Measurements from ENCODE around the gene SBSN.

SBSN gene

DNA sequence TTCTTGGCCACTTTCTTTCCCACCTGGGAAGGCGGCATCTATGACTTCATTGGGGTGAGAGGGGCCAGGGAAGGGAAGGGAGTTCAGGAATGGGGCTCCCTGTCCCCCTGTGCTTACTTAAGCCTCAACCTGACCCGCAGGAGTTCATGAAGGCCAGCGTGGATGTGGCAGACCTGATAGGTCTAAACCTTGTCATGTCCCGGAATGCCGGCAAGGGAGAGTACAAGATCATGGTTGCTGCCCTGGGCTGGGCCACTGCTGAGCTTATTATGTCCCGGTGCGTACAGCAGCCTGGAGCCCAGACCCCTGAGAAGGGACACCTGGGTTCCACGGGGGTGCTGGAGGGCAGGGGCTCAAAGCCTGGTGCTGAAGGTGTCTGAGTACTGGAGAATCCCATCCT is 18.4 kb upstream of the SBSN start:
- Mint-ChIP-seq H3K4me1 (peaks cover 30% of the 10 kb centered on the region), H3K27ac (peak overlapping the region; percentile 73), H3K9me3 (no peaks in the 10 kb centered on the region), H3K27me3 (no peaks in the 10 kb centered on the region), H3K4me3 (peak overlapping the region; percentile 89), H3K36me3 (peaks cover 19% of the 10 kb centered on the region)
- DNase-seq (ENCODE audit: low spot score in 2 of 2) (no peak), ATAC-seq (ENCODE audit: low read depth) (no peak)

DNA sequence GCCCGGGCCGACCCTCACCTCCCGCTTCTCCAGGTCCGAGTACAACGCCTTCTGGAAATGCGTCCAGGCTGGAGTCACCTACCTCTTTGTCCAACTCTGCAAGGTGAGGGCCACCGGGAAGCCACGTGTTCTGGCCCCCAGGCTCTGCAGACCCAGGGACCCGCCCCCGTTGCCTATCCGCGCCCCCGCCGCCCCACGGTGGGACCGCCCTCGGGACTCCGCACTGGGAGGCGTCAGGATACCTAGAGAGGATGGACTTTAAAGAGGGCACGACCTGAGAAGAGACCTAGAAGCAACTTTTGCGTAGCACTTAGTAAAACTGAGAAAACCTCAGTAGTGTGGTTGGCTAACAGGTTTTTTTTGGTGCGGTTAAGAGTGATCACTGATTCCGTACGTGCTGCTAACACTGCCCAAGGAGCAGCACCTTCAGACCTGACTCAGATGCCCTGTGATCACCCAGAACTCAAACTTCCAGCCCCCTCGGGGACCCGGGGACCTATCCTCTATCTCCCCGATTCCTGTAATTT is 17.8 kb upstream of the SBSN start:
- H3K27me3 Mint-ChIP-seq = no peaks in the 10 kb centered on the region
- H3K9me3 Mint-ChIP-seq = no peaks in the 10 kb centered on the region
- peaks cover 30% of the 10 kb centered on the region for H3K4me1 Mint-ChIP-seq
- no peak for DNase-seq (ENCODE audit: low spot score in 2 of 2)
- peak overlapping the region; percentile 73 for H3K27ac Mint-ChIP-seq
- peak overlapping the region; percentile 89 for H3K4me3 Mint-ChIP-seq
- peaks cover 18% of the 10 kb centered on the region for H3K36me3 Mint-ChIP-seq
- peak; percentile 30 for ATAC-seq (ENCODE audit: low read depth)

DNA sequence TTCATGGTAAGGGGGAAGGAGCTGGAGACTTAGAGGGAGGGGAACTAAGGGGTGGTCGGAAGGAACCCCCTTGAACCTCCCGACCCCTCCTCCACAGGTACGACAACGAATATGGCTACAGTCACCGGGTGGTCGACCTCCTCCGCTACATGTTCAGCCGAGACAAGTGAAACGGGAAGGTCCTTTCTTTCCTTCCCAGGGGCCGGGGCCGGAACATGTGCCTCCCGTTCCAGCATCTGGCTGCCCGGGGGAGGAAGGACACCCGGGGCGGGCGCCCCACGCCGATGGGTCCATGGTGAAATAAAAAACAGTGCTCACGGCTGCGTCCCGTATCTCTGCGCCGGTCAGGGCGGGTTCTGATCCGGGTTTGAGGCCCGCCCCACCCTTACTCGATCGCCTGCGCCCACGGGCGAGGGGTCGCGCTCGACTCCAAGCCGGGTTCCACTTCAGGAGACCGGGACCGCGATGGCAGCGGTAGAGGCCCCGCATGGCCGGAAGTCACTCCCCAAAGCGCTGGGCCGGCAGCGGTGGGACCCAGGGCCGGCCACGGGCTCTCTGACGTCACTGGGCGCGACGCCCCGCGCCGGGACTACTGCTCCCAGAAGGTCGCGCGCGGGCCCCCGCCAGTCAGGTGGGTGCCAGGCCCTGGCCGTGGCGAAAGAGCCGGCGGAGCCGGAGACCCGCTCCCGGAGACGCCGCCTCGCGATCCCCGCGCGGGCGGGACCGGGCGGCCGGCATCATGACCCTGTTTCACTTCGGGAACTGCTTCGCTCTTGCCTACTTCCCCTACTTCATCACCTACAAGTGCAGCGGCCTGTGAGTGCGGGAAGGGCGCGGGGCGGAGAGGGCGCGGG is 17.1 kb upstream of the SBSN start, which contains the start of gene TMEM147:
TSS of gene TMEM147 (plus strand) at position 626 of the 854 bp plus-strand sequence. CDS start at position 740, 114 bp downstream.
- H3K9me3 Mint-ChIP-seq = no peaks in the 10 kb centered on the region
- H3K27ac Mint-ChIP-seq = peak within 1 kb of the TSS; percentile 73
- H3K27me3 Mint-ChIP-seq = no peaks in the 10 kb centered on the region
- H3K36me3 Mint-ChIP-seq = peaks cover 13% of the 10 kb centered on the region
- ATAC-seq (ENCODE audit: low read depth) (peak; percentile 92), DNase-seq (ENCODE audit: low spot score in 2 of 2) (peak; percentile 69 to 84)
- peak within 1 kb of the TSS; percentile 89 for H3K4me3 Mint-ChIP-seq
- peaks cover 34% of the 10 kb centered on the region for H3K4me1 Mint-ChIP-seq

DNA sequence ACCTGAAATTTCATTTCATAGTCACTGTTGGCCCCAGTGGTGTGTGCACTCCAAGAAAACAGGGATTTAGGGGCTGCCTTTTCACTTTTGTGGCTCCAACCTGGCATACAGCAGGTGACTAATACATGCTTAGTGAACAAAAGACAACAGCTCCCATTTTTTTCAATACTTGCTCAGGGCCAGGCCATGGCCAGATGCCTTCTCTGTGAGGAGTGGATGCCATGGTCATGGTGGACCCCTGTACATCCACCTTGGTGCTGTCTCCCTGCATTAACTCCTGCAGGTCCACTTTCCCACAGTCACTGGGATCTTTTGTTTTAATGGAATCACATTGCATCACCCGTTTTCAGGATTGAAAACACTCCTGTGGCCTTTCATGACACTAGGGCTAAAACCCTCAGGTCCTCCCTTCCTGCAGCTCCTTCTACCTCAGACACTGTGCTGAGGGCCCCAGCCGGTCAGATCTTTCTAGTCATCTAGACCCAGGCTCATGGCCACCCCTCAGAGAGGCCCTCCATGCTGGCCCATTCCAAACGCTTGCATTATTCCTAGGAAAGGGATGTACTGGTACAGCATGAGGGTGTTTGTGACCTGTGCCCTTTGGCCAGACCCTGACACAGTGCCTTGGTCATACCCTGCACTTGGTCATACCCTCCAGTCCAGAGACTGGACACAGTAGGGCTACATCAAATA is 16.1 kb upstream of the SBSN start:
- peak overlapping the region; percentile 89 for H3K4me3 Mint-ChIP-seq
- peak overlapping the region; percentile 73 for H3K27ac Mint-ChIP-seq
- no peaks in the 10 kb centered on the region for H3K9me3 Mint-ChIP-seq
- DNase-seq (ENCODE audit: low spot score in 2 of 2) (no peak), ATAC-seq (ENCODE audit: low read depth) (no peak)
- H3K36me3 Mint-ChIP-seq = peaks cover 11% of the 10 kb centered on the region
- H3K27me3 Mint-ChIP-seq = no peaks in the 10 kb centered on the region
- peaks cover 33% of the 10 kb centered on the region for H3K4me1 Mint-ChIP-seq

DNA sequence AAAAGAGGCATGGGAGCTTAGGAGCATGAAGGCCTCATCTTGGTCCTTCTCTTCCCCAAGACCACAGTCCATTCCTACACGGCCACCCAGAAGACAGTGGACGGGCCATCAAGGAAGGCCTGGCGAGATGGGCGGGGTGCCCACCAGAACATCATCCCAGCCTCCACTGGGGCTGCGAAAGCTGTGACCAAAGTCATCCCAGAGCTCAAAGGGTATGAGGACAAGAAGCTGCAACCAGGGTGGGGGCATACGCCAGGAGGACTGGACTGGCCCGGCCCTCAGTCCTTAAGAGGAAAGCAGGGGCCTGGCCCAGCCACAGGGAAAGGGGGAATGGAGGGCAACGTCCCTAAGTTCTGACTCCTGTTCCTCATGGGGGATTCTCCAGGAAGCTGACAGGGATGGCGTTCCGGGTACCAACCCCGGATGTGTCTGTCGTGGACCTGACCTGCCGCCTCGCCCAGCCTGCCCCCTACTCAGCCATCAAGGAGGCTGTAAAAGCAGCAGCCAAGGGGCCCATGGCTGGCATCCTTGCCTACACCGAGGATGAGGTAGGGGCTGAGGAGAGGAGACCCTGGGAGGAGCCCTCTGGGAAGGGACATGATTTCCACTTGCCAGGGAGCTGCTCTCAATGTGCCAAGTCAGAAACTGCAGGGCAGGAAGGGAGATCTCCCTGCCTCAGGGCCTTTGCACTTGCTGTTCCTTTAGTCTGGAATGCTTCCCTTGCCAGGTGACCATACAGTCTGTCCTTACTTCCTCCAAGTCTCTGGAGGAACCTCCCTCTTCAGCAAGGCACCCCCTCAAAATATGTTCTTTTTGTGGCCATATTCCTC is 15.4 kb upstream of the SBSN start:
- ATAC-seq (ENCODE audit: low read depth) = no peak

DNA sequence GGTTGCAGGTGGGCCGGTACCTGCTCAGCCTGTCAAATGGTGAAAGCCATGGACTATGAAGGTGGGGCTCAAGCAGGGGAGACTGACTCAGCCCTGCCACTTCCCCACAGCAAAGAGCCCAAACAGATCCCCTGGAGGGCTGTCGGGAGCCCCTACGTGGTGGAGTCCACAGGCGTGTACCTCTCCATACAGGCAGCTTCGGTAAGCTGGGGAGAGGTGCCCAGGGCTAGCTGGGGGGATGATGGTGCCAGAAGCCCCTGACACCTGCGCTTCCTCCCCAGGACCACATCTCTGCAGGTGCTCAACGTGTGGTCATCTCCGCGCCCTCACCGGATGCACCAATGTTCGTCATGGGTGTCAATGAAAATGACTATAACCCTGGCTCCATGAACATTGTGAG is 14.1 kb upstream of the SBSN start:
- H3K27ac Mint-ChIP-seq = no peak overlapping the region
- H3K4me1 Mint-ChIP-seq = peaks cover 21% of the 10 kb centered on the region
- ATAC-seq (ENCODE audit: low read depth) (no peak), DNase-seq (ENCODE audit: low spot score in 2 of 2) (no peak)
- no peaks in the 10 kb centered on the region for H3K9me3 Mint-ChIP-seq
- H3K27me3 Mint-ChIP-seq = no peaks in the 10 kb centered on the region
- no peak overlapping the region for H3K4me3 Mint-ChIP-seq
- H3K36me3 Mint-ChIP-seq = peaks cover 3% of the 10 kb centered on the region

More for the DNA sequence above, 15.4 kb upstream of the SBSN start:
- Mint-ChIP-seq H3K9me3 (no peaks in the 10 kb centered on the region), H3K27ac (no peak overlapping the region), H3K36me3 (peaks cover 7% of the 10 kb centered on the region), H3K27me3 (no peaks in the 10 kb centered on the region), H3K4me3 (no peak overlapping the region), H3K4me1 (peaks cover 25% of the 10 kb centered on the region)
- no peak for DNase-seq (ENCODE audit: low spot score in 2 of 2)

DNA sequence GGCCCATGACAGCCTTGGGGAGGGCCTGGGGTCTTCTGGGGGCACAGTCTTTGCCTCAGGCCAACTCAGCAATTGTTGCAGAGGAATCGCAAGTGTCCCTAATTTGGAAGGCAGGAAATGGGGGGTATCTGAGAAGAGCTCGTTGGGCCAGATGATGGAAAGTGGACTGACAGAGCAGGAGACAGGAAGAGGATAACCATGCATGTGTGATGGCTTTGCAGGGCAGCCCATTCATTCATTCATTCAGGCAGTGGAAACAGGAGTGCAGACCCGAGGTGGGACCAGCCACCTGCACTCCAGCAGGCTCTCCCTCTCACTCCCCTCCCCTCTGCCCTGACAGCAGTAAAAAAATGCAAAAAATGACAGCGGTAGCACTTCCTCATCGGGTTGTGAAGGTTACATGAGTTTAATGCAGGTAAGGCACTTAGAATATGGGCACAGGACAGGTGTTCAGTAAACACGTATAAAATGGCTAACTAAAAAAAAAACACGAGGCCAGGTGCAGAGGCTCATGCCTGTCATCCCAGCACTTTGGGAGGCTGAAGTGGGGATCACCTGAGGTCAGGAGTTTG is 12.3 kb upstream of the SBSN start:
- ATAC-seq (ENCODE audit: low read depth) (peak; percentile 31), DNase-seq (ENCODE audit: low spot score in 2 of 2) (no peak)
- Mint-ChIP-seq H3K27me3 (no peaks in the 10 kb centered on the region), H3K36me3 (no peaks in the 10 kb centered on the region), H3K27ac (no peak overlapping the region), H3K4me1 (peaks cover 12% of the 10 kb centered on the region), H3K4me3 (no peak overlapping the region), H3K9me3 (no peaks in the 10 kb centered on the region)

DNA sequence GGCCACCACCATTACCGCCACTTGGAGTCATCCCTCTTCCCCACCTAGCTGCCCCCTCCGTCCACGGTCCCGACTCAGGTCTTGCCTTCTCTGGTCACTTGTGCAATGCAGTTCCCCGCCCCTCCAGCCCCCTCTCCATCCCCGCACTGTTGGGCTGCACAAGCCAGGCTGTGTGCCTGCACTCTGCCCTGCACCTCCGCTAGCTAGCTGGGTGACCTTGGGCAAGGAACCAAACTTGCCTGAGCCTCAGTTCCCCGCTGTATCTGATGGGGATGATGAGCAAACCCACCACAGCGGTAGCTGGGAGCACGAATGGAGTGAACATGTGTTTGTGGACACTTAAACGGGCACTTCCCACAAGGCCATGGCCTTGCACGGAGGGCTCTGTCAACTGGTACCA is 11.7 kb upstream of the SBSN start:
- ATAC-seq (ENCODE audit: low read depth) = no peak
- H3K9me3 Mint-ChIP-seq = no peaks in the 10 kb centered on the region
- no peaks in the 10 kb centered on the region for H3K27me3 Mint-ChIP-seq
- no peaks in the 10 kb centered on the region for H3K36me3 Mint-ChIP-seq
- peaks cover 11% of the 10 kb centered on the region for H3K4me1 Mint-ChIP-seq
- no peak overlapping the region for H3K4me3 Mint-ChIP-seq
- DNase-seq (ENCODE audit: low spot score in 2 of 2) = no peak
- no peak overlapping the region for H3K27ac Mint-ChIP-seq

DNA sequence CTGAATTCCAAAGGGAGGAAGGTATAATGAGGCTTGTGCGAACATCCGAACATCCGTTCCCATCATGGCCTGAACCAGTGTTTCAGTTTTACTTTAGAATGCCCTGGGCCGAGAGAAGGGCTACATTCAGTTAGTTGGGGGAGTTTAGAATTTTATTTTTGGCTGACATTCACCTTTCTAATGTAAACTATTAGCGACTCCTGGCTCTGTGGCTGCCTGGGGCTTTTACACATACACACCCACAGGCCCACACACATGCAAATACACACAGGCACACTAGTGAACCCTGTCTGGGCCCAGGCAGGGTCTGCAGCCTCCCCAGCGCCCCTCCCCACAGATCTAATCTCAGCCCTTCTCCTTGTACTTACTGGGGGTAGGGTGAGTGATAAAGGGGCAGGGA is 11.2 kb upstream of the SBSN start:
- H3K4me3 Mint-ChIP-seq = no peak overlapping the region
- ATAC-seq (ENCODE audit: low read depth) (no peak), DNase-seq (ENCODE audit: low spot score in 2 of 2) (no peak)
- no peaks in the 10 kb centered on the region for H3K27me3 Mint-ChIP-seq
- H3K27ac Mint-ChIP-seq = no peak overlapping the region
- H3K9me3 Mint-ChIP-seq = no peaks in the 10 kb centered on the region
- peaks cover 6% of the 10 kb centered on the region for H3K4me1 Mint-ChIP-seq
- H3K36me3 Mint-ChIP-seq = no peaks in the 10 kb centered on the region

DNA sequence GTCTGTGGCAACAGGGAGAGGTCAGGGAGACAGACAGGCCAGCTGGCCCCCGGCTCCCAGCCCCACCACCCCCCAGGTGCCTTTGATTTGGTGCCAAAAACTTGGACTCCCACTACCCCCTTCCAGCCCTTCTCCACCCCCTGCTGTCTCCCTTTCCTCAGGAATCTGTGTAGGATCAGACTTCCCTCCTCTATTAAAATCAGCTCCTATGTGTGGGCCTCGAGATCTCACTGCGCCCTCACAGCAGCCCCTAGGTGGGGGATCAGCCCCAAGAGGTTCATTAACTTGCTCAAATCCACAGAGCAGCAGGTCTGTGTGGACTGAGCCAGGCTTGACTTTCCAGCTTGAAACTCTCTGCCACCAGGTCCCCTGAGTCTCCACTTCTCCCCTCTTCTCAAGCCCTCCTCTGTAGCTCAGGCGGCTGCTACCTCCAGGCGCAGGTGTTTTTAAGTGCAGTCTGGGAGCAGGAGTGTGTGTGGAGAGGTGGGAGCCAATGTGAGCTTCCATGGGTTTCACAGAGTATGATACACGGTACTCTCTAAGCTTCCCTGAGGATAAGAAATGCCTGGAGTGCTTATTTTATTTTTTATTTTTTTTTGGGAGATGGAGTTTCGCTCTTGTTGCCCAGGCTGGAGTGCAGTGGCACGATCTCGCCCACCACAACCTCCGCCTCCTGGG is 6.8 kb upstream of the SBSN start:
- H3K27me3 Mint-ChIP-seq = peaks cover 12% of the 10 kb centered on the region
- H3K4me3 Mint-ChIP-seq = no peak overlapping the region
- no peaks in the 10 kb centered on the region for H3K36me3 Mint-ChIP-seq
- H3K9me3 Mint-ChIP-seq = no peaks in the 10 kb centered on the region
- no peak overlapping the region for H3K27ac Mint-ChIP-seq
- no peak for ATAC-seq (ENCODE audit: low read depth)
- DNase-seq (ENCODE audit: low spot score in 2 of 2) = no peak
- H3K4me1 Mint-ChIP-seq = peaks cover 4% of the 10 kb centered on the region

DNA sequence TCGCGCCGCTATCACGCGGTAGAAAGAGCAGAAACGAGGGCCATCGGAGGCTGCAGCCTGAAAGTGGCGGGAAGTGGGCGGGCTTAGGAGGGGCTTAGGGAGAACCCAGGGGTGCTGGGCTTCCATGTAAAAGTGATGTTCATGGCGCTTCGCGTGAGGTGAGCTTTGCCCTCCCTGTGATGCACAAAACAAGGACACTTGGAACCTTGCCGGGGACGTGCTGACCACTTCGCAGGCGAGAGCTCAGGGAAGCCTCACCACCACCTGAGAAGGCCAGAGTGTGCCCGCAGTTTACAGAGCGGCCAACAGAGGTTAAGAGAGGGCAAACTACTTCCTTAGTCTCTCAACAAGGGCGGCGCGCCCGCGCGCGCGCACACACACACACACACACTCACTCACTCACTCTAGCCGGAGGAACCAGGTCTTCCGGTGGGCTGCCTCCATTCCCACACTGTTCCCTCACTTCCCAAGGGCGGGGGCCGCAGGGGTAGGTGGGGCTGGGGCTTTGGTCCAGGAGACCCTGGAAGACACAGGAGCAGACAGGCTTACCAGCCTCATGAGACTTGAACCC is 5.8 kb upstream of the SBSN start:
- Mint-ChIP-seq H3K4me3 (peak overlapping the region; percentile 53), H3K36me3 (no peaks in the 10 kb centered on the region), H3K27ac (no peak overlapping the region), H3K4me1 (peaks cover 4% of the 10 kb centered on the region), H3K27me3 (peaks cover 19% of the 10 kb centered on the region), H3K9me3 (no peaks in the 10 kb centered on the region)
- DNase-seq (ENCODE audit: low spot score in 2 of 2) (no peak), ATAC-seq (ENCODE audit: low read depth) (peak; percentile 98)

DNA sequence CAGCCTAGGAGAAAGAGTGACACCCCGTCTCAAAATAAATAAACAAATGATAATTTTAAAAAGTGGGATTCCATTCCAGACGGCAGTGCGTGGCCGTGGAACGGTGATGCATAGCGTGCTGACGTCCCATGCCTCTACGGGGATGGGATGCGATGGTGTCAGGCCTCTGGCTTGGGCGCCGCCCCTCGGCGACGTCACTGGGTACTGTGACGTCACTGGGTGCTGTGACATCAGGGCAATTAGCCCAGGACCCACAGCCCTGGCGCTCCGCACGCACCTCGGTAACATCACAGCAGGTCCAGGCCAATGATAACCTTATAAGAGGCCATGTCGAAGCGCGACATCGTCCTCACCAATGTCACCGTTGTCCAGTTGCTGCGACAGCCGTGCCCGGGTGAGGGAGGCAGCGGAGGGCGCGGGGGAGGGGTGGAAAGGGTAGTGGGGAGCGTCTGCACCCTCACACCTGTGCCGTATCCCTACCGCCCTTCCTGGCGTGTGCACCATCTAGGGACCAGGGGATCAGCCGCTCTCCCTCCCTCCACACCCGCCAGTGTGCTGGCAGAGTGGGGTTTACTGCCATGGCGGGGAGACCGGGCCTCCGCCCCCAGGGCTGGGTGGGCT is 5.2 kb upstream of the SBSN start, which contains the start of gene GAPDHS:
TSS of gene GAPDHS (plus strand) at position 256 of the 621 bp plus-strand sequence. CDS start at position 328, 72 bp downstream.
- Mint-ChIP-seq H3K9me3 (no peaks in the 10 kb centered on the region), H3K36me3 (peaks cover 2% of the 10 kb centered on the region), H3K27me3 (peaks cover 23% of the 10 kb centered on the region), H3K4me1 (peaks cover 4% of the 10 kb centered on the region), H3K4me3 (peak within 1 kb of the TSS; percentile 53), H3K27ac (no peak within 1 kb of the TSS)
- ATAC-seq (ENCODE audit: low read depth) (no peak), DNase-seq (ENCODE audit: low spot score in 2 of 2) (no peak)
